ENCODE measurements around the gene CAMK2B. TPM values are rescaled to one million over a fixed set of nuclear protein-coding genes. Genes with fewer than 3 reads are reported as not detected.

CAMK2B gene
- total and polyA plus RNA-seq, 2 experiments from 2014 or later = not detected

DNA sequence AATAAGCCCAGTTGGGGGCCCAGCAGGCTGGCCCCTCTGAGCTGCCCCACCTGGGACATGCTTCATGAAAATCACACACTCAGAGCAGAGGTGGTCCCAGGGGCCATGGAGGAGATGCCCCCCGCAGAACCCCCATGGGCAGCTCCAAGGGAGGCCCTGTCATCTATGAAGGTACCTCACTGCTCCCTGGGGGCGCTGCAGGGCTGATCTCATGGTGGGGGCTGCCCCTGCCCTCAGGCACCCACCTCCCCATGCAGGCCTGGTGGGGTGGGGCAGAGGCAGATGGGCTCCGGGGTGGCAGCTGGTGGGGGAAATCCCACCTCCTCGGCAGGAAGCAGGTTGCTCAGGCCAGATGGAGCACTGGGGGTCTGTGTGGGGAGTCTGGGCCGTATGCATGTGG lies 64.2 kb downstream of the CAMK2B start (continued):
- TF ChIP-seq, protein P1, sequence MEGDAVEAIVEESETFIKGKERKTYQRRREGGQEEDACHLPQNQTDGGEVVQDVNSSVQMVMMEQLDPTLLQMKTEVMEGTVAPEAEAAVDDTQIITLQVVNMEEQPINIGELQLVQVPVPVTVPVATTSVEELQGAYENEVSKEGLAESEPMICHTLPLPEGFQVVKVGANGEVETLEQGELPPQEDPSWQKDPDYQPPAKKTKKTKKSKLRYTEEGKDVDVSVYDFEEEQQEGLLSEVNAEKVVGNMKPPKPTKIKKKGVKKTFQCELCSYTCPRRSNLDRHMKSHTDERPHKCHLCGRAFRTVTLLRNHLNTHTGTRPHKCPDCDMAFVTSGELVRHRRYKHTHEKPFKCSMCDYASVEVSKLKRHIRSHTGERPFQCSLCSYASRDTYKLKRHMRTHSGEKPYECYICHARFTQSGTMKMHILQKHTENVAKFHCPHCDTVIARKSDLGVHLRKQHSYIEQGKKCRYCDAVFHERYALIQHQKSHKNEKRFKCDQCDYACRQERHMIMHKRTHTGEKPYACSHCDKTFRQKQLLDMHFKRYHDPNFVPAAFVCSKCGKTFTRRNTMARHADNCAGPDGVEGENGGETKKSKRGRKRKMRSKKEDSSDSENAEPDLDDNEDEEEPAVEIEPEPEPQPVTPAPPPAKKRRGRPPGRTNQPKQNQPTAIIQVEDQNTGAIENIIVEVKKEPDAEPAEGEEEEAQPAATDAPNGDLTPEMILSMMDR (conservative IDR thresholded peaks at IDR 0.05; ENCODE audit: low read depth in 2 of 2) = no peak
- TF ChIP-seq ZNF331 (CRISPR knock-in tag; IDR thresholded peaks at IDR 0.05; ENCODE audit: low read depth) = no peak
- TF ChIP-seq, protein P2, sequence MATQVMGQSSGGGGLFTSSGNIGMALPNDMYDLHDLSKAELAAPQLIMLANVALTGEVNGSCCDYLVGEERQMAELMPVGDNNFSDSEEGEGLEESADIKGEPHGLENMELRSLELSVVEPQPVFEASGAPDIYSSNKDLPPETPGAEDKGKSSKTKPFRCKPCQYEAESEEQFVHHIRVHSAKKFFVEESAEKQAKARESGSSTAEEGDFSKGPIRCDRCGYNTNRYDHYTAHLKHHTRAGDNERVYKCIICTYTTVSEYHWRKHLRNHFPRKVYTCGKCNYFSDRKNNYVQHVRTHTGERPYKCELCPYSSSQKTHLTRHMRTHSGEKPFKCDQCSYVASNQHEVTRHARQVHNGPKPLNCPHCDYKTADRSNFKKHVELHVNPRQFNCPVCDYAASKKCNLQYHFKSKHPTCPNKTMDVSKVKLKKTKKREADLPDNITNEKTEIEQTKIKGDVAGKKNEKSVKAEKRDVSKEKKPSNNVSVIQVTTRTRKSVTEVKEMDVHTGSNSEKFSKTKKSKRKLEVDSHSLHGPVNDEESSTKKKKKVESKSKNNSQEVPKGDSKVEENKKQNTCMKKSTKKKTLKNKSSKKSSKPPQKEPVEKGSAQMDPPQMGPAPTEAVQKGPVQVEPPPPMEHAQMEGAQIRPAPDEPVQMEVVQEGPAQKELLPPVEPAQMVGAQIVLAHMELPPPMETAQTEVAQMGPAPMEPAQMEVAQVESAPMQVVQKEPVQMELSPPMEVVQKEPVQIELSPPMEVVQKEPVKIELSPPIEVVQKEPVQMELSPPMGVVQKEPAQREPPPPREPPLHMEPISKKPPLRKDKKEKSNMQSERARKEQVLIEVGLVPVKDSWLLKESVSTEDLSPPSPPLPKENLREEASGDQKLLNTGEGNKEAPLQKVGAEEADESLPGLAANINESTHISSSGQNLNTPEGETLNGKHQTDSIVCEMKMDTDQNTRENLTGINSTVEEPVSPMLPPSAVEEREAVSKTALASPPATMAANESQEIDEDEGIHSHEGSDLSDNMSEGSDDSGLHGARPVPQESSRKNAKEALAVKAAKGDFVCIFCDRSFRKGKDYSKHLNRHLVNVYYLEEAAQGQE (IDR thresholded peaks at IDR 0.05; ENCODE audit: unreplicated experiment) = no peak
- no peak for TF ChIP-seq EZH2phosphoT487 (IDR thresholded peaks at IDR 0.05; ENCODE audit: unreplicated experiment)

DNA sequence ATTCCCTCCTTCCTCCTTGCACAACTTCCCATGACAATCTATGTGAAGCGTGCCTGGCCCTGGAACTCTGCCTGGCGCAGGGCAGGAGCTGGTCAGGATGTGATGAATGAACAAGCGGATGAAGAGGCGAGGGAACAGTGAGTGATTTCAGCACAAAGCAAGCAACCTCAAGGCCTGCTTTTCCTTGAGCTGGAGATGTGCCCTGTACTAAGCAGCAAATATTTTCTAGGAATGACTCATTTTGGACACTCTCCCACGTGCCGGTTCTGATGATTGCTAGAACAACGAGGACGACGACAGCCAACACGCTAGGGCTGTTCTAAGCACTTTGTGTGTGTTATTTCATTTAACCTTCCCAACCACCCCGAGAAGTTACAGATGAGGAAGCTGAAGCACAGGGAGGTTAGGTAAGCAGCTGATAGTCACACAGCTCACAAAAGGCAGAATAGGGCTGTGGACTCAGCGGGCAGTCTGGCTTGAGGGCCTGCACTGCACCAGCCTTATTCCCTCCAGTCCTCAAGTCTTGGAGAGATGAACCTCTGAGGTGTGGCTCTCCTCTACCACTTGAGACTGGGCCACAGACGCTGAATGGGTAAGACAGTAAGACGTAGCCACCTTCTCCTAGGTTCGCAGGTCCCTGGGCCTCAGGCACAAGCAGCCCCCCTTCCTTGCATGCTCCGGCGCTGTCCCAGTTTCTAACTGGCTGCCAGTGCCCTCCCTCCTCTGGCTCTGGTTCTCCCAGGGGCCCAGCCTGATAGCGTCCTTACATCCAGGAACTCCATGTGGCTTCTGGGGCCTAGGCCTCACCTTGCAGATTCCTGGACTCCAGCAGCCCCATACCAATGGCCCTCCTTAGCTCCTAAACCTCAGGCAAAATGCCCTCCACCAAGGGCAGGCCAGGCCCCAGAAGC lies 65.6 kb downstream of the CAMK2B start:
- ATAC-seq = no peak
- TF ChIP-seq, protein P3, sequence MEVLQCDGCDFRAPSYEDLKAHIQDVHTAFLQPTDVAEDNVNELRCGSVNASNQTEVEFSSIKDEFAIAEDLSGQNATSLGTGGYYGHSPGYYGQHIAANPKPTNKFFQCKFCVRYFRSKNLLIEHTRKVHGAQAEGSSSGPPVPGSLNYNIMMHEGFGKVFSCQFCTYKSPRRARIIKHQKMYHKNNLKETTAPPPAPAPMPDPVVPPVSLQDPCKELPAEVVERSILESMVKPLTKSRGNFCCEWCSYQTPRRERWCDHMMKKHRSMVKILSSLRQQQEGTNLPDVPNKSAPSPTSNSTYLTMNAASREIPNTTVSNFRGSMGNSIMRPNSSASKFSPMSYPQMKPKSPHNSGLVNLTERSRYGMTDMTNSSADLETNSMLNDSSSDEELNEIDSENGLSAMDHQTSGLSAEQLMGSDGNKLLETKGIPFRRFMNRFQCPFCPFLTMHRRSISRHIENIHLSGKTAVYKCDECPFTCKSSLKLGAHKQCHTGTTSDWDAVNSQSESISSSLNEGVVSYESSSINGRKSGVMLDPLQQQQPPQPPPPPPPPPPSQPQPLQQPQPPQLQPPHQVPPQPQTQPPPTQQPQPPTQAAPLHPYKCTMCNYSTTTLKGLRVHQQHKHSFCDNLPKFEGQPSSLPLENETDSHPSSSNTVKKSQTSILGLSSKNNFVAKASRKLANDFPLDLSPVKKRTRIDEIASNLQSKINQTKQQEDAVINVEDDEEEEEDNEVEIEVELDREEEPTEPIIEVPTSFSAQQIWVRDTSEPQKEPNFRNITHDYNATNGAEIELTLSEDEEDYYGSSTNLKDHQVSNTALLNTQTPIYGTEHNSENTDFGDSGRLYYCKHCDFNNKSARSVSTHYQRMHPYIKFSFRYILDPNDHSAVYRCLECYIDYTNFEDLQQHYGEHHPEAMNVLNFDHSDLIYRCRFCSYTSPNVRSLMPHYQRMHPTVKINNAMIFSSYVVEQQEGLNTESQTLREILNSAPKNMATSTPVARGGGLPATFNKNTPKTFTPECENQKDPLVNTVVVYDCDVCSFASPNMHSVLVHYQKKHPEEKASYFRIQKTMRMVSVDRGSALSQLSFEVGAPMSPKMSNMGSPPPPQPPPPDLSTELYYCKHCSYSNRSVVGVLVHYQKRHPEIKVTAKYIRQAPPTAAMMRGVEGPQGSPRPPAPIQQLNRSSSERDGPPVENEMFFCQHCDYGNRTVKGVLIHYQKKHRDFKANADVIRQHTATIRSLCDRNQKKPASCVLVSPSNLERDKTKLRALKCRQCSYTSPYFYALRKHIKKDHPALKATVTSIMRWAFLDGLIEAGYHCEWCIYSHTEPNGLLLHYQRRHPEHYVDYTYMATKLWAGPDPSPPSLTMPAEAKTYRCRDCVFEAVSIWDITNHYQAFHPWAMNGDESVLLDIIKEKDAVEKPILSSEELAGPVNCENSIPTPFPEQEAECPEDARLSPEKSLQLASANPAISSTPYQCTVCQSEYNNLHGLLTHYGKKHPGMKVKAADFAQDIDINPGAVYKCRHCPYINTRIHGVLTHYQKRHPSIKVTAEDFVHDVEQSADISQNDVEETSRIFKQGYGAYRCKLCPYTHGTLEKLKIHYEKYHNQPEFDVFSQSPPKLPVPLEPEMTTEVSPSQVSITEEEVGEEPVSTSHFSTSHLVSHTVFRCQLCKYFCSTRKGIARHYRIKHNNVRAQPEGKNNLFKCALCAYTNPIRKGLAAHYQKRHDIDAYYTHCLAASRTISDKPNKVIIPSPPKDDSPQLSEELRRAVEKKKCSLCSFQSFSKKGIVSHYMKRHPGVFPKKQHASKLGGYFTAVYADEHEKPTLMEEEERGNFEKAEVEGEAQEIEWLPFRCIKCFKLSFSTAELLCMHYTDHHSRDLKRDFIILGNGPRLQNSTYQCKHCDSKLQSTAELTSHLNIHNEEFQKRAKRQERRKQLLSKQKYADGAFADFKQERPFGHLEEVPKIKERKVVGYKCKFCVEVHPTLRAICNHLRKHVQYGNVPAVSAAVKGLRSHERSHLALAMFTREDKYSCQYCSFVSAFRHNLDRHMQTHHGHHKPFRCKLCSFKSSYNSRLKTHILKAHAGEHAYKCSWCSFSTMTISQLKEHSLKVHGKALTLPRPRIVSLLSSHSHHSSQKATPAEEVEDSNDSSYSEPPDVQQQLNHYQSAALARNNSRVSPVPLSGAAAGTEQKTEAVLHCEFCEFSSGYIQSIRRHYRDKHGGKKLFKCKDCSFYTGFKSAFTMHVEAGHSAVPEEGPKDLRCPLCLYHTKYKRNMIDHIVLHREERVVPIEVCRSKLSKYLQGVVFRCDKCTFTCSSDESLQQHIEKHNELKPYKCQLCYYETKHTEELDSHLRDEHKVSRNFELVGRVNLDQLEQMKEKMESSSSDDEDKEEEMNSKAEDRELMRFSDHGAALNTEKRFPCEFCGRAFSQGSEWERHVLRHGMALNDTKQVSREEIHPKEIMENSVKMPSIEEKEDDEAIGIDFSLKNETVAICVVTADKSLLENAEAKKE (CRISPR knock-in tag; IDR thresholded peaks at IDR 0.05) = no peak
- TF ChIP-seq, protein P4, sequence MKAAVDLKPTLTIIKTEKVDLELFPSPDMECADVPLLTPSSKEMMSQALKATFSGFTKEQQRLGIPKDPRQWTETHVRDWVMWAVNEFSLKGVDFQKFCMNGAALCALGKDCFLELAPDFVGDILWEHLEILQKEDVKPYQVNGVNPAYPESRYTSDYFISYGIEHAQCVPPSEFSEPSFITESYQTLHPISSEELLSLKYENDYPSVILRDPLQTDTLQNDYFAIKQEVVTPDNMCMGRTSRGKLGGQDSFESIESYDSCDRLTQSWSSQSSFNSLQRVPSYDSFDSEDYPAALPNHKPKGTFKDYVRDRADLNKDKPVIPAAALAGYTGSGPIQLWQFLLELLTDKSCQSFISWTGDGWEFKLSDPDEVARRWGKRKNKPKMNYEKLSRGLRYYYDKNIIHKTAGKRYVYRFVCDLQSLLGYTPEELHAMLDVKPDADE (IDR thresholded peaks at IDR 0.05) = no peak
- TF ChIP-seq ZNF114 (CRISPR knock-in tag; IDR thresholded peaks at IDR 0.05) (no peak), NANOG (IDR thresholded peaks at IDR 0.05; ENCODE audit: borderline replicate concordance) (no peak), EZH2 (IDR thresholded peaks at IDR 0.05; ENCODE audit: low read depth, unreplicated experiment) (no peak), CREB1 (CRISPR knock-in tag; IDR thresholded peaks at IDR 0.05; ENCODE audit: low read depth) (no peak), EZH2phosphoT487 (IDR thresholded peaks at IDR 0.05; ENCODE audit: unreplicated experiment) (no peak), STAT1 (IDR thresholded peaks at IDR 0.05; ENCODE audit: unreplicated experiment) (no peak)

More for the DNA sequence above, 65.6 kb downstream of the CAMK2B start:
- H3K36me3 Mint-ChIP-seq (ENCODE audit: low read depth) = no peaks in the 10 kb centered on the region; the same call in 2 of the 3 replicates
- Histone ChIP-seq H3K9me2 (ENCODE audit: insufficient read depth) (no peaks in the 10 kb centered on the region), H3K4me1 (ENCODE audit: insufficient read depth) (no peaks in the 10 kb centered on the region), H3K27ac (ENCODE audit: low read depth) (no peak overlapping the region), H4K20me1 (replicated peaks; ENCODE audit: insufficient read depth) (no peaks in the 10 kb centered on the region; the same call in 1 of the 2 replicates), H3K79me2 (replicated peaks; ENCODE audit: insufficient read depth) (no peaks in the 10 kb centered on the region), H3K36me3 (ENCODE audit: insufficient read depth) (no peaks in the 10 kb centered on the region), H2AFZ (no peak overlapping the region), H3F3A (replicated peaks; ENCODE audit: low read depth) (no peaks in the 10 kb centered on the region), H3K4me2 (no peak overlapping the region), H3K4me3 (no peak overlapping the region), H3K27me3 (ENCODE audit: insufficient read depth) (no peaks in the 10 kb centered on the region)
- H3K9me3 Mint-ChIP-seq = peaks cover 2% of the 10 kb centered on the region; the same call in 2 of the 3 replicates
- H3K27me3 Mint-ChIP-seq (ENCODE audit: insufficient read depth, low read depth, poor library complexity) = peaks cover 21% of the 10 kb centered on the region
- no peak overlapping the region for H3K27ac Mint-ChIP-seq
- no peak for DNase-seq (ENCODE audit: low spot score)
- H3K4me3 Mint-ChIP-seq = no peak overlapping the region
- peaks cover 18% of the 10 kb centered on the region for H3K4me1 Mint-ChIP-seq

Measured in GM23338 (cell line).